Spleen (tissue), 7 donors: ENCODE results near the gene SGK2.

Experiments
- CTCF ChIP-seq, 11 experiments: fragments of 200-600 bp in 7 of 11; fragments of 450-650 bp in 4 of 11; sonication (generic) in 4 of 11; IDR thresholded peaks in 8 of 11; conservative IDR thresholded peaks in 3 of 11; 1 replicate in 7 of 11; 2 replicates in 4 of 11; pipeline versions ENCODE4 v1.4.0 to v1.8.0; 2016 to 2021; ENCODE audit warnings: antibody characterized with exemption in 11 of 11, inconsistent platforms in 4 of 11, mild to moderate bottlenecking in 1 of 11
- POLR2AphosphoS5 ChIP-seq, 3 donors: sonication (generic); formaldehyde crosslinking; IDR thresholded peaks; one replicate each; pipeline ENCODE4 v1.5.1; 2017; ENCODE audit warnings: antibody characterized with exemption in 3 of 3
- donor health status: DM: no; HTN: no; CAD: no; lungs with moderate emphysema.
- donor health status: DM: no; HTN: no; CAD: no.
- donor health status: DM: no; HTN: no; CAD: no.

- no peak for TF ChIP-seq POLR2AphosphoS5 (IDR thresholded peaks at IDR 0.05)
- no peak for TF ChIP-seq CTCF (IDR thresholded peaks at IDR 0.05 in 8 of 11, conservative IDR thresholded peaks at IDR 0.05 in 3 of 11)
Observed at GRCh38 chr20:43565758-43566104, 6.9 kb downstream of the SGK2 start.
